Dedifferentiated amniotic fluid mesenchymal stem cell (primary cell): ENCODE measurements around the gene ERFE.

ENCODE experiments used
- DNase-seq: peaks from one replicate; pipeline ENCODE4 v3.0.0-alpha.2; 2016; ENCODE audit errors: extremely low spot score

Gene ERFE

GRCh38 chr2:238139196-238140039 lies 19.4 kb upstream of the ERFE start:
- DNase-seq = no peak

GRCh38 chr2:238140040-238140439 lies 18.7 kb upstream of the ERFE start:
- DNase-seq = no peak

- no peak for DNase-seq
Measured at GRCh38 chr2:238140721-238141540, 17.8 kb upstream of the ERFE start.

DNA sequence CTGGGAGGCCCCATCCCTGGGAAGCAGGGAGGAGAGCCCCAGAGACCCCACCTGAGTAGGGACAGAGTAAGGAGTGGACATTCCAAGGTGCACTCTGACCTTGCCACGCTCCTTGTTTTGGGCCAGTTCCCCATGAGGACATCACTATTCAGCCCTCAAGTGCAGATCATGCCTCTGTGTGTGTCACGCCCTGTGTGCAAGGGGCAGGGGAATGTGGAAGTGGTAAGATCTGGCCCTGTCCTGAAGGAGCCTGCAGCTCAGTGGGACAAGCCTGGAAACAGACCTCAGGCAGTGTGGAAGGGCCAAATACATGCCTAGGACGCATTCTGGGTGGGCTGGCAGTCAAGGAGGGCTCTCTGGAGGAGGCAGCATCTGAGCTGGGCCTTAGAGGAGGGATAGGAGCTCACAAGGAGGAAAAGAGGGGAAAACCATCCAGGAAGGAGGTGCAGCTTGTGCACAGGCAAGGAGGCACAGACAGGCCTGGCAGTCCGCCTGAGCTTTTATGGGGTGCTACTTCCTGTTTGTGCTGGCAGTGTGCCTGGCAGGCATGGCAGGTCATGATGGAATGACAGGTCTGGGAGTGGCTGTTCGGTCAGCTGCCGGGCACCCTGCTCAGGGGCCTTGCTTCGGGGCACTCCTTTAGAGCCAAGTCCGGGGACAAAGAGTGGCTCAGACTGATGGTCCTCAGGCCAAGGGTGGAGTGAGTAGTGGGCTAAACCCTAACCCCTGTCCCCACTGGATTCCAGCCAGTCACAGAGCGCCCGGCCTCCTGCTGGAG lies 17.0 kb upstream of the ERFE start:
- no peak for DNase-seq

- DNase-seq = no peak
Measured at GRCh38 chr2:238142382-238143205, 16.2 kb upstream of the ERFE start.

DNA sequence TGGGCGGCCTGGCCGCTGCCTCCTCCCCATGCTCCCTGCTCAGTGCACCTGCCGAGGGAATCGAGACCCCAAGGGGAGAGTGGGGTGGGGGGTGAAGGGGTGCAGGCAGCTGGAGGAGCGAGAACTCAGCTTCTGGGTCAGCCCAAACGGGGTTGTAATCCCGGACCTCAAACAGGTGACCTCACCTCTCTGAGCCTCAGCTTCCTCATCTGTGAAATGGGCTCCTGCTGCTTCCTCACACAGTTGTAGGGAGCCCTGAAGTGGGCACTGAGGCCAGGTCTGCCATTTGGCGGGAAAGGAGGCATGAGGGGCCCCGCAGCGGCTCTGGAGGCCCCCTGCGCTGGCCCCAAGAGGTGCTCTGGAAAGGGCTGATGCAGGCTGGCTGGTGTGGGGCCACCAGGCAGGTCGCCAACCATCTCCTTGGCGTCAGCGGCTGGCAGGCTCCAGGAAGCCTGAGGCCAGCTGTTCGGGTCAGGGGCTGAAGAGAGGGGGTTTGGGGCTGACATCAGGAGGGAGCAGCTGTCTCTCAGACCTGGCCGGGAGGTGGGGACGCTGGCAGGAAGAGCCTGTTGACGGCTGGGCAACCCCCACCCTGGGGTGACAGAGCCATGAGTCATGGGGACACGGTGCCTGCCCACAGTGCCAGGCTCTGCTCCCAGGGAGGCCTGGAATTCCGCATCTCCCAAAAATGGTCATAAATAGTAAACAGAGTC lies 15.4 kb upstream of the ERFE start:
- peak; percentile 25 for DNase-seq

GRCh38 chr2:238144262-238144661 lies 14.5 kb upstream of the ERFE start:
- DNase-seq = no peak

- DNase-seq = no peak
Measured at GRCh38 chr2:238145046-238145445, 13.7 kb upstream of the ERFE start.

- DNase-seq = no peak
Measured at GRCh38 chr2:238145851-238146250, 12.9 kb upstream of the ERFE start.

GRCh38 chr2:238146884-238147544 lies 11.8 kb upstream of the ERFE start:
- no peak for DNase-seq

GRCh38 chr2:238148981-238149380 lies 9.8 kb upstream of the ERFE start:
- no peak for DNase-seq

GRCh38 chr2:238149841-238150572 lies 8.8 kb upstream of the ERFE start:
- no peak for DNase-seq

DNA sequence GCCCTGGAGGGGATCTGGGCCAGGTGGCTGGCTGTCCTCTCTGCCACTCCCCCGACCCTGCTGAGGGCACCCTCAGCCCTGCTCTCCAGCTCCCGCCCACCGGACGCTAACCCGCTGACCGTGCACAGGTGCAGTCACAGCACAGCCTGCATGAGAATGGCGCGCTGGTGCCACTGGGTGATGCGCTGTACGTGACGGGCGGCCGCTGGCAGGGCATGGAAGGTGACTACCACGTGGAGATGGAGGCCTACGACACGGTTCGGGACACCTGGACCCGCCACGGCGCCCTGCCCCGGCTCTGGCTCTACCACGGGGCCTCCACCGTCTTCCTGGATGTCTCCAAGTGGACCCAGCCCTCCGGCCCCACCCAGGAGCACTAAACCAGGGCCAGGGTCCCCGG lies 8.1 kb upstream of the ERFE start:
- no peak for DNase-seq

DNA sequence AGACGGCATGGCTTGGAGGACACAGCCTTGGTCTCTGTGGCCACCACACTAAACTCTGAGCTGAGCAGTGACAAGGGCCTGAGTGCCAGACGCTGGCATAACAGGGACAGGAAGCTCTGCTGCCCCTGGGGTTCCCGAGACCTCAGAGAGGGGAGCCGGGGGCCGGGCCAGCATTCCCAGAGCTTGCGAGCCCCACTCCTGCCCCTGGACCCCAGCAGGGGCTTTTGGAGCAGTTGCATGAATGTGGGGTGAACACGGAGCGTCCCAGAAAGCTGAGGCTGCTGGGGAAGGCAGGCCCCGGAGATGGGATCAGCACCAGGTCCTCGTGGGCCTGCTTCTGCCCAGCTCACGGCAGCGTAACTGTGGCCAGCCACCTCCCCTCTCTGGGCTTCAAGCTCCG lies 7.6 kb upstream of the ERFE start:
- DNase-seq = no peak

DNA sequence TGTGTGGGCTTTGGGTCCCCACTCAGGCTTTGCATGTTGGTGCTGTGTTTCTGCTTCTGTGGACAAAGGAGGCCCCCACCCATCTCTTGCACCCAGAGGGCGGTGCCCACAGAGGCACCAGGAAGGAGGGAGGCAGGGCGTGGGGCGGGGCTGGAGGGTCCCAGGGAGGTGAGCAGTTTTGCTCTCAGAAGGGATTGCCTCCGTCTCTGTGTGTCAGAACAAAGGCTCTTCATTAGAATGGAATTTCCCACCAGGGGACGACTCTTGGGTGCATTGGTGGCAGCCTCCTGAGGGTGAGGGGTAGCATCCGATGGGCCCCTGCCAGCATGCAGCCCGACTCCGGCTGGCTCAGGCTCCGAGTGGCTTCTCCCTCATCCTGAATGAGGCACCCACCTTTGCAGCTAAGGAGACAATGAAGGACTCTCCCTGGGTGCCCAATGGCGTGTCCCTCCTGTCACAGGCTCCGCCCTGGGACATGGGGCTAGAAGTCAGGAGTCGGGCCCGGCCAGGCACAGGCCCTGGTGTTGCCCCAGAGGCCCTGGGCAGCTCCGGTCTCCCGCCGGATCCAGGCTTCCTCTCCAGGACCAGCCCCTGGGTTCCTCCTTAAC lies 7.0 kb upstream of the ERFE start:
- no peak for DNase-seq

GRCh38 chr2:238152771-238153688 lies 5.7 kb upstream of the ERFE start:
- no peak for DNase-seq

DNA sequence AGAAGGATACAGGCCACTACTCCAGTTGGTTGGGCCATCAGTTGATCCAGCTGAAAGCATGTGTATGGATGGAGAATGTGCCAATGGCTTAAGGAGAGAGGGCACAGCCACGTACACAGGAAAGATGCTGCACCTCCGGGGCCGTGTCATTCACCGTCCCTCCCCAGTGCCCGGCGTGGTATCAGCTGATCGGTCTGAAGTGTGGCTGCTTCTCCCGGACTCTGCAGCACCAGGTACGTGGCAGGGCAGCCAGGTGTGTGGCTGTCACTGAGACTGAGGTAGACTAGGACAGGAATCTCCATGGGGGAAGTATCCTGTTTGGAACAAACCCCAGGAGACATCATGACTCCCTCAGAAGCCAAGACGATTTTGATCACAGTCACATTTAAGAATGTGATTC lies 4.2 kb upstream of the ERFE start:
- DNase-seq = no peak
